Measurements from ENCODE around the gene CREG2. TPM values are rescaled to one million over a fixed set of nuclear protein-coding genes. Genes with fewer than 3 reads are reported as not detected.

CREG2 gene
- total and polyA plus RNA-seq, 7 experiments from 2014 or later: 0.56 TPM; not detected in 6

GRCh38 chr2:101331202-101331601 is 56.1 kb downstream of the CREG2 start:
- DNase-seq: no peak
- H3K27me3 Mint-ChIP-seq: no peaks in the 10 kb centered on the region
- ChIA-PET POLR2A (interaction anchor here (0.6 to 8.4 kb wide), 4 partner anchors 21 to 40 kb away, joined by 3 to 104 read pairs (median 4); partner anchors contain the start of gene RNF149), CTCF (interaction anchor here (2.2 to 6.2 kb wide), 2 partner anchors 10 to 23 kb away, joined by 9 to 49 read pairs; partner anchors contain the start of gene RNF149)
- ATAC-seq: no peak
- H3K9me3 Mint-ChIP-seq: no peaks in the 10 kb centered on the region
- Histone ChIP-seq H3K27ac (ENCODE audit: low read depth, low read length) (peak overlapping the region; percentile 50), H3K36me3 (ENCODE audit: control insufficient read depth in 2 of 3, insufficient read depth in 3 of 3, low read length in 3 of 3) (no peaks in the 10 kb centered on the region), H3K4me1 (ENCODE audit: control insufficient read depth in 2 of 2, insufficient read depth in 2 of 2, low read length in 2 of 2) (peaks cover 34 to 74% of the 10 kb centered on the region in 2 donors), H3K9me3 (ENCODE audit: control insufficient read depth in 2 of 3, low read length in 3 of 3) (no peaks in the 10 kb centered on the region), H3K27me3 (ENCODE audit: control insufficient read depth in 2 of 2, insufficient read depth in 2 of 2, low read length in 2 of 2) (no peaks in the 10 kb centered on the region), H3K4me3 (ENCODE audit: low read length) (no peak overlapping the region)
- H3K36me3 Mint-ChIP-seq: peaks cover 0 to 1% (median 0%) of the 10 kb centered on the region in 5 donors
- H3K4me1 Mint-ChIP-seq: peaks cover 13 to 32% (median 28%) of the 10 kb centered on the region in 7 donors
- H3K4me3 Mint-ChIP-seq: peak overlapping the region in 6 of 10 donors; percentile 50 to 74 (median 64)
- intact Hi-C loops (cut with micrococcal nuclease): loop anchor here in 1 of 2 donors (5.0 kb wide), 2 partner anchors 34 to 366 kb away; partner anchors contain the start of gene MAP4K4
- peak overlapping the region in 5 of 9 donors; percentile 52 to 89 (median 79) for H3K27ac Mint-ChIP-seq

- H3K36me3 ChIP-seq (ENCODE audit: control insufficient read depth in 2 of 3, insufficient read depth in 3 of 3, low read length in 3 of 3): no peaks in the 10 kb centered on the region
- ChIA-PET POLR2A (interaction anchor here (0.6 to 8.4 kb wide), 8 partner anchors 20 to 297 kb away, joined by 3 to 104 read pairs (median 4); partner anchors contain the start of gene RNF149), CTCF (interaction anchor here (0.5 to 6.2 kb wide), 3 partner anchors 11 to 95 kb away, joined by 5 to 49 read pairs (median 9); partner anchors contain the start of gene RNF149)
- peaks cover 0 to 4% (median 0%) of the 10 kb centered on the region in 3 experiments for H3K9me3 ChIP-seq (ENCODE audit: control insufficient read depth in 2 of 3, low read length in 3 of 3)
- H3K4me3 ChIP-seq (ENCODE audit: low read length): peak overlapping the region; percentile 28
- Mint-ChIP-seq H3K36me3 (peaks cover 0 to 1% (median 0%) of the 10 kb centered on the region in 5 donors), H3K27me3 (no peaks in the 10 kb centered on the region), H3K4me3 (peak overlapping the region in 6 of 10 donors; percentile 50 to 74 (median 64)), H3K27ac (peak overlapping the region in 4 of 9 donors; percentile 79 to 89 (median 81)), H3K9me3 (peaks cover 0 to 2% (median 0%) of the 10 kb centered on the region in 11 donors), H3K4me1 (peaks cover 13 to 32% (median 28%) of the 10 kb centered on the region in 7 donors)
- H3K4me1 ChIP-seq (ENCODE audit: control insufficient read depth in 2 of 2, insufficient read depth in 2 of 2, low read length in 2 of 2): peaks cover 34 to 74% of the 10 kb centered on the region in 2 donors
- no peaks in the 10 kb centered on the region for H3K27me3 ChIP-seq (ENCODE audit: control insufficient read depth in 2 of 2, insufficient read depth in 2 of 2, low read length in 2 of 2)
- H3K27ac ChIP-seq (ENCODE audit: low read depth, low read length): peak overlapping the region; percentile 50
- ATAC-seq (peak; percentile 34), DNase-seq (peak in 2 of 9 donors; percentile 27 to 35)
- intact Hi-C loops (cut with micrococcal nuclease): loop anchor here in 1 of 2 donors (5.0 kb wide), 2 partner anchors 33 to 367 kb away; partner anchors contain the start of gene MAP4K4
These were observed 56.9 kb downstream of the CREG2 start for GRCh38 chr2:101330253-101330933.

GRCh38 chr2:101329026-101329425 is 58.3 kb downstream of the CREG2 start:
- Mint-ChIP-seq H3K4me3 (peak overlapping the region in 2 of 10 donors; percentile 37 to 56), H3K27me3 (no peaks in the 10 kb centered on the region), H3K36me3 (peaks cover 0 to 3% (median 0%) of the 10 kb centered on the region in 5 donors), H3K4me1 (peaks cover 13 to 31% (median 25%) of the 10 kb centered on the region in 7 donors), H3K9me3 (peaks cover 0 to 2% (median 0%) of the 10 kb centered on the region in 11 donors), H3K27ac (peak overlapping the region in 1 of 9 donors; percentile 57)
- no peaks in the 10 kb centered on the region for H3K36me3 ChIP-seq (ENCODE audit: control insufficient read depth in 2 of 3, insufficient read depth in 3 of 3, low read length in 3 of 3)
- H3K27me3 ChIP-seq (ENCODE audit: control insufficient read depth in 2 of 2, insufficient read depth in 2 of 2, low read length in 2 of 2): no peaks in the 10 kb centered on the region
- peaks cover 34 to 65% of the 10 kb centered on the region in 2 donors for H3K4me1 ChIP-seq (ENCODE audit: control insufficient read depth in 2 of 2, insufficient read depth in 2 of 2, low read length in 2 of 2)
- ChIA-PET CTCF (interaction anchor here (1.0 to 6.2 kb wide), 4 partner anchors 13 to 28 kb away, joined by 3 to 49 read pairs (median 8); partner anchors contain the start of gene RNF149), POLR2A (interaction anchor here (0.5 to 8.4 kb wide), 11 partner anchors 10 to 242 kb away, joined by 3 to 104 read pairs (median 5); partner anchors contain the start of genes CNOT11 and RNF149)
- peak overlapping the region; percentile 43 for H3K4me3 ChIP-seq (ENCODE audit: low read length)
- ATAC-seq (peak; percentile 35), DNase-seq (no peak)
- intact Hi-C loops (cut with micrococcal nuclease): loop anchor here (2.0 to 10.0 kb wide), 2 partner anchors 76 to 246 kb away; partner anchors contain the start of gene CNOT11 (in 2 of the 2)
- peaks cover 0 to 7% (median 0%) of the 10 kb centered on the region in 3 experiments for H3K9me3 ChIP-seq (ENCODE audit: control insufficient read depth in 2 of 3, low read length in 3 of 3)
- peak overlapping the region; percentile 46 for H3K27ac ChIP-seq (ENCODE audit: low read depth, low read length)

GRCh38 chr2:101328474-101329007 is 58.8 kb downstream of the CREG2 start:
- Histone ChIP-seq H3K9me3 (ENCODE audit: control insufficient read depth in 2 of 3, low read length in 3 of 3) (peaks cover 0 to 7% (median 0%) of the 10 kb centered on the region in 3 experiments), H3K36me3 (ENCODE audit: control insufficient read depth in 2 of 3, insufficient read depth in 3 of 3, low read length in 3 of 3) (no peaks in the 10 kb centered on the region), H3K27ac (ENCODE audit: low read depth, low read length) (peak overlapping the region; percentile 49), H3K4me3 (ENCODE audit: low read length) (peak overlapping the region; percentile 43), H3K27me3 (ENCODE audit: control insufficient read depth in 2 of 2, insufficient read depth in 2 of 2, low read length in 2 of 2) (no peaks in the 10 kb centered on the region), H3K4me1 (ENCODE audit: control insufficient read depth in 2 of 2, insufficient read depth in 2 of 2, low read length in 2 of 2) (peaks cover 34 to 60% of the 10 kb centered on the region in 2 donors)
- ChIA-PET POLR2A (interaction anchor here (0.5 to 8.4 kb wide), 15 partner anchors 8 to 361 kb away, joined by 3 to 104 read pairs (median 4); partner anchors contain the start of genes CNOT11, RNF149 and RPL31), CTCF (interaction anchor here (0.8 to 6.2 kb wide), 3 partner anchors 13 to 30 kb away, joined by 3 to 49 read pairs (median 6); no protein-coding TSS in a partner anchor)
- no peak overlapping the region for H3K27ac Mint-ChIP-seq
- peaks cover 8 to 29% (median 23%) of the 10 kb centered on the region in 7 donors for H3K4me1 Mint-ChIP-seq
- ATAC-seq (peak; percentile 94), DNase-seq (peak in 7 of 9 donors; percentile 43 to 84 (median 81))
- peaks cover 0 to 3% (median 0%) of the 10 kb centered on the region in 5 donors for H3K36me3 Mint-ChIP-seq
- H3K9me3 Mint-ChIP-seq: peaks cover 0 to 2% (median 0%) of the 10 kb centered on the region in 11 donors
- H3K27me3 Mint-ChIP-seq: no peaks in the 10 kb centered on the region
- H3K4me3 Mint-ChIP-seq: no peak overlapping the region
- intact Hi-C loops (cut with micrococcal nuclease): loop anchor here (1.0 to 10.0 kb wide), 6 partner anchors 14 to 246 kb away; partner anchors contain the start of genes CNOT11 (in 2 of the 2) and RNF149 (in 1 of the 2)

GRCh38 chr2:101327863-101328394 is 59.4 kb downstream of the CREG2 start:
- Mint-ChIP-seq H3K9me3 (peaks cover 0 to 2% (median 0%) of the 10 kb centered on the region in 11 donors), H3K4me3 (no peak overlapping the region), H3K36me3 (peaks cover 0 to 3% (median 0%) of the 10 kb centered on the region in 5 donors), H3K27me3 (peaks cover 0 to 3% (median 0%) of the 10 kb centered on the region in 5 donors), H3K27ac (no peak overlapping the region), H3K4me1 (peaks cover 5 to 29% (median 25%) of the 10 kb centered on the region in 7 donors)
- ATAC-seq (no peak), DNase-seq (no peak)
- CTCF ChIA-PET: interaction anchor here (0.6 to 6.2 kb wide), 4 partner anchors 14 to 376 kb away, joined by 3 to 49 read pairs (median 4); no protein-coding TSS in a partner anchor
- H3K27ac ChIP-seq (ENCODE audit: low read depth, low read length): peak overlapping the region; percentile 49
- no peaks in the 10 kb centered on the region for H3K36me3 ChIP-seq (ENCODE audit: control insufficient read depth in 2 of 3, insufficient read depth in 3 of 3, low read length in 3 of 3)
- intact Hi-C loops (cut with micrococcal nuclease): loop anchor here (1.0 to 10.0 kb wide), 6 partner anchors 14 to 247 kb away; partner anchors contain the start of genes CNOT11 (in 2 of the 2) and RNF149 (in 1 of the 2)
- H3K4me1 ChIP-seq (ENCODE audit: control insufficient read depth in 2 of 2, insufficient read depth in 2 of 2, low read length in 2 of 2): peaks cover 34 to 54% of the 10 kb centered on the region in 2 donors
- H3K9me3 ChIP-seq (ENCODE audit: control insufficient read depth in 2 of 3, low read length in 3 of 3): peaks cover 0 to 7% (median 0%) of the 10 kb centered on the region in 3 experiments
- H3K4me3 ChIP-seq (ENCODE audit: low read length): peak overlapping the region; percentile 43
- POLR2A ChIA-PET: interaction anchor here (0.6 to 8.4 kb wide), 13 partner anchors 9 to 908 kb away, joined by 3 to 104 read pairs (median 5); partner anchors contain the start of genes CNOT11, RNF149 and RPL31
- no peaks in the 10 kb centered on the region for H3K27me3 ChIP-seq (ENCODE audit: control insufficient read depth in 2 of 2, insufficient read depth in 2 of 2, low read length in 2 of 2)

Measured in naive thymus-derived CD4-positive, alpha-beta T cell (primary cell).